SJCRH30 (cell line): ENCODE results near the gene SH3D19. TPM values are rescaled to one million over a fixed set of nuclear protein-coding genes. Genes with fewer than 3 reads are reported as not detected.

Experiments
- DNase-seq, 2 experiments: peaks; one replicate each; pipeline ENCODE4 v3.0.0-alpha.2; 2015 to 2020
- H3K27ac ChIP-seq: fragments of 250-450 bp; sonication (Bioruptor Pico); 2 replicates; pipeline ENCODE4 v1.5.1; 2020; ENCODE audit warnings: mild to moderate bottlenecking, moderate library complexity
- H3K27me3 ChIP-seq: fragments of 250-450 bp; sonication (Bioruptor Pico); 2 replicates; pipeline ENCODE4 v1.5.1; 2020; ENCODE audit warnings: mild to moderate bottlenecking, moderate library complexity
- H3K36me3 ChIP-seq: fragments of 250-450 bp; sonication (Bioruptor Pico); 2 replicates; pipeline ENCODE4 v1.5.1; 2020; ENCODE audit warnings: mild to moderate bottlenecking, moderate library complexity
- H3K4me1 ChIP-seq: fragments of 250-450 bp; sonication (Bioruptor Pico); 2 replicates; pipeline ENCODE4 v1.5.1; 2020; ENCODE audit warnings: mild to moderate bottlenecking, moderate library complexity
- H3K4me3 ChIP-seq: fragments of 250-450 bp; sonication (Bioruptor Pico); 2 replicates; pipeline ENCODE4 v1.5.1; 2020; ENCODE audit warnings: mild to moderate bottlenecking, moderate library complexity
- H3K9me3 ChIP-seq: fragments of 250-450 bp; sonication (Bioruptor Pico); replicated peaks from 2 replicates; pipeline ENCODE4 v1.5.1; 2020; ENCODE audit warnings: mild to moderate bottlenecking, moderate library complexity
- total RNA-seq: library from RNA; depleted of rRNA; stranded (reverse); fragments of >200 nt; shearing (Covaris generic); gene quantifications from 2 replicates; pipeline ENCODE4 v1.2.3, GENCODE V29; 2014

Gene SH3D19
- total RNA-seq, 1 experiment from 2014 or later: 4.7 TPM

- peak; percentile 38 to 74 for DNase-seq
- Histone ChIP-seq H3K36me3 (no peaks in the 10 kb centered on the region; the same call in 1 of the 2 replicates), H3K4me1 (peaks cover 5% of the 10 kb centered on the region; the same call in 1 of the 2 replicates), H3K9me3 (no peaks in the 10 kb centered on the region), H3K4me3 (no peak overlapping the region), H3K27me3 (no peaks in the 10 kb centered on the region), H3K27ac (no peak overlapping the region)
These were observed 207.9 kb downstream of the SH3D19 start for GRCh38 chr4:151117371-151117962.

DNA sequence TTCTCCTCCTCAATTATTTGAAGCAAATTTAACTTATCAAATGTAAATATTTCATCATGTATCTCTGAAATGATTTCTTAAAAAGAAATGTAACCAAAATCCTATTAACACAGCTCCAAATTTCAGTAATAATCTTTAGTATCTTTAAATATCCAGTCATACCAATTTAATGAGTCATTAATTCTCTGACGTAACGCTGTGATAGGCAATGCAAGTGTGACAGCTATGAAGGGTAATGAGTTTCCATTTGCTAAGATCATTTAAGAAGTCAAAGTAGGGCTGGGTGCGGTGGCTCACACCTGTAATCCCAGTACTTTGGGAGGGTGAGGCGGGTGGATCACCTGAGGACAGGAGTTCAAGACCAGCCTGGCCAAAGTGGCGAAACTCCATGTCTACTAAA is 210.4 kb downstream of the SH3D19 start:
- H3K4me1 ChIP-seq: peaks cover 5% of the 10 kb centered on the region; the same call in 1 of the 2 replicates
- no peak overlapping the region for H3K27ac ChIP-seq
- H3K9me3 ChIP-seq: no peaks in the 10 kb centered on the region
- H3K36me3 ChIP-seq: peaks cover 4% of the 10 kb centered on the region
- DNase-seq: no peak
- H3K27me3 ChIP-seq: no peaks in the 10 kb centered on the region
- H3K4me3 ChIP-seq: no peak overlapping the region

DNA sequence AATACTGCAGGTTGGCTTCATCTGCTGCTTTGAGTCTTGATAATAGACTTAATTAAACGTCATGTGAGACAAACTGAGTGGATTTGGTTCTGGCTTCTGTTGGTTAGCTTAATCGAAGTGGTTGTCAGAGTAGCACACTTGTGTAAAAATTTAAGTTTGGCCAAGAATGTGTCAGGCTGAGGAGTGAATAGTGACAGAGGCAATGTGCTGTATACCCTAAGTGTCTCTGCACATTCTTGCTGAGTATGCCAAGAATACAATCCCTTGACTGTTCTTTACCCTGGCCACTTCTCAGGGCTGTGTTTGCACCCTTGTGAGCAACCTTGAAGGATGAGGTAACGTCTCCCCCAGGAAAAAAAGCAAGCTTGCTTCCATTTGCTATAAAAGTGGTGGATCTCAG is 211.1 kb downstream of the SH3D19 start:
- H3K36me3 ChIP-seq: peaks cover 5% of the 10 kb centered on the region
- no peaks in the 10 kb centered on the region for H3K9me3 ChIP-seq
- no peak overlapping the region for H3K4me3 ChIP-seq
- no peaks in the 10 kb centered on the region for H3K27me3 ChIP-seq
- DNase-seq: no peak
- peaks cover 5% of the 10 kb centered on the region; the same call in 1 of the 2 replicates for H3K4me1 ChIP-seq
- no peak overlapping the region for H3K27ac ChIP-seq

DNA sequence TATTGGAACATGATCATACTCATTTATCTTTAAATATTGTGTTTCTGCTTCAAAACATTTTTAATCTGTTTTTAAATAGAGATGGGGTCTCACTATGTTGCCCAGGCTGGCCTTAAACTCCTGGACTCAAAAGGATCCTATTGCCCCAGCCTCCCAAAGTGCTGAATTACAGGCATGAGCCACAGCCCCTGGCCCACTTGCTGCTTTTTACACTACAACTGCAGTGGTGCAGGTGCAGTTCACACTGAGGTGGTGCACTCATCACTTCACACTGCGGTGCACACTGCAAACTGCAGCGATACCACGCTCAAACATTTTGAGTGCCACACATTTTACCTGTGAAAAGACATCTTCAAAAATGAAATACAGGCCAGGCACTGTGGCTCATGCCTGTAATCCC is 215.2 kb downstream of the SH3D19 start:
- H3K9me3 ChIP-seq: no peaks in the 10 kb centered on the region
- peaks cover 5% of the 10 kb centered on the region; the same call in 1 of the 2 replicates for H3K4me1 ChIP-seq
- H3K36me3 ChIP-seq: peaks cover 31% of the 10 kb centered on the region
- H3K27me3 ChIP-seq: no peaks in the 10 kb centered on the region
- no peak overlapping the region for H3K27ac ChIP-seq
- no peak for DNase-seq
- H3K4me3 ChIP-seq: no peak overlapping the region

DNA sequence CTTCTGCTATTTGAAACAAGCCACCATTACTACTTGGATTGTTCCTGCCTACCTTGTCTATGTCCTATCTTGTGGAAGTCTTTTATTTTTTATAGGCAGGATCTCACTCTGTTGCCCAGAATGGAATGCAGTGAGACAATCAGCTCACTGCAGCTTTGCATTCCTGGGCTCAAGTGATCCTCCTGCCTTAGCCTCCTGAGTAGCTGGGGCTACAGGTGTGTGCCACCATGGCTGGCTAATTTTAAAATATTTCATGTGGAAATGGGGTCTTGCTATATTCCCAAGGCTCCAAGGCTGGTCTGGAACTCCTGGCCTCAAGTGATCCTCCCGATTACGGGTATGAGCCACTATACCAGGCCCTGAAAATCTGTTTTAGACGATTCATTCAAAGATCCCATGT is 218.3 kb downstream of the SH3D19 start:
- no peak for DNase-seq
- no peaks in the 10 kb centered on the region for H3K9me3 ChIP-seq
- peaks cover 59% of the 10 kb centered on the region for H3K36me3 ChIP-seq
- no peak overlapping the region for H3K27ac ChIP-seq
- no peaks in the 10 kb centered on the region for H3K4me1 ChIP-seq
- no peak overlapping the region for H3K4me3 ChIP-seq
- no peaks in the 10 kb centered on the region for H3K27me3 ChIP-seq

DNA sequence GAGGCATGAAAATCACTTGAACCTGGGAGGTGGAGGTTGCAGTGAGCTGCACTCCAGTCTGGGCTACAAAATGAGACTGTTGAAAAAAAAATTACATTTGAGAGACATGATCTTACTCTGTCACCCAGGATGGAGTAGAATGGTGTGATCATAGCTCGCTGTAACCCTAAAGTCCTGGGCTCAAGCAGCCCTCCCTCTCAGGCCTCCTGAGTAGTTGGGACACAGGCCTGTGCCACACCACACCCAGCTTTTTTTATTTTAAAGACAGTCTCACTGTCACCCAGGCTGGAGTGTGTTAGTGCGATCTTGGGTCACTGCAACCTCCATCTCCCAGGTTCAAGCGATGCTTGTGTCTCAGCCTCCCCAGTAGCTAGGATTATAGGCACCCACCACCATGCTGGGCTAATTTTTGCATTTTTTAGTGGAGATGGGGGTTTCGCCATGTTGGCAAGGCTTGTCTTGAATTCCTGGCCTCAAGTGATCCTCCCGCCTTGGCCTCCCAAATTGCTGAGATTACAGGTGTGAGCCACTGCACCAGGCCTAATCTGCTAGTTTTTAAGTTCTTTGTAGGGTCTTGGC is 219.9 kb downstream of the SH3D19 start:
- no peak for DNase-seq
- Histone ChIP-seq H3K4me3 (no peak overlapping the region), H3K27ac (no peak overlapping the region), H3K27me3 (no peaks in the 10 kb centered on the region), H3K36me3 (peaks cover 74% of the 10 kb centered on the region), H3K4me1 (peaks cover 4% of the 10 kb centered on the region; the same call in 1 of the 2 replicates), H3K9me3 (no peaks in the 10 kb centered on the region)

GRCh38 chr4:151104621-151105020 is 220.8 kb downstream of the SH3D19 start:
- Histone ChIP-seq H3K4me3 (no peak overlapping the region), H3K36me3 (peaks cover 77% of the 10 kb centered on the region), H3K27me3 (no peaks in the 10 kb centered on the region), H3K4me1 (peaks cover 4% of the 10 kb centered on the region; the same call in 1 of the 2 replicates), H3K9me3 (no peaks in the 10 kb centered on the region), H3K27ac (no peak overlapping the region)
- DNase-seq: no peak

DNA sequence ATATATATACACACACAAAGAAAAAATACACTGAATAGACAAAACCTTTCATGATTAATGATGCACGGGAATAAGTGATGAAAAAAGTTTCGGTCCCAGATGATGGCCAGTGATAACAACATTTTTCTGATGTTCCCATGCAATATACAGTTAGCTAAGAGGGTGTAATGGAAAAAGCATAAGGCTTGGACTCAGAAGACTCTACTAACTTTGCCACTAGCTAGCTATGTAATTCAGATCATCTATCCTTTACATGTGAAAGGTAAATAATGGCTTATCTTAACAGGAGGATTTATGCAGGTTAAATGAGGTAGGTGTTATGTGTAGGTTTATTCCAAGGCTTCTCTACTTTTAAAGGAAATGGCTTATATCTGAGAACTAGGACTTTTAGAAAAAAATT is 221.6 kb downstream of the SH3D19 start:
- peaks cover 4% of the 10 kb centered on the region; the same call in 1 of the 2 replicates for H3K4me1 ChIP-seq
- DNase-seq: no peak
- no peaks in the 10 kb centered on the region for H3K27me3 ChIP-seq
- H3K27ac ChIP-seq: no peak overlapping the region
- H3K36me3 ChIP-seq: peaks cover 77% of the 10 kb centered on the region
- no peak overlapping the region for H3K4me3 ChIP-seq
- H3K9me3 ChIP-seq: no peaks in the 10 kb centered on the region

GRCh38 chr4:151100531-151100930 is 224.9 kb downstream of the SH3D19 start:
- no peak for DNase-seq
- peak overlapping the region; percentile 89 for H3K27ac ChIP-seq
- peaks cover 54% of the 10 kb centered on the region for H3K36me3 ChIP-seq

GRCh38 chr4:151099976-151100417 is 225.4 kb downstream of the SH3D19 start:
- Histone ChIP-seq H3K27ac (peak overlapping the region; percentile 89), H3K36me3 (peaks cover 50% of the 10 kb centered on the region), H3K4me1 (peaks cover 4% of the 10 kb centered on the region; the same call in 1 of the 2 replicates), H3K27me3 (no peaks in the 10 kb centered on the region), H3K9me3 (no peaks in the 10 kb centered on the region), H3K4me3 (peak overlapping the region; percentile 83)
- no peak for DNase-seq

More at GRCh38 chr4:151100531-151100930, 224.9 kb downstream of the SH3D19 start:
- Histone ChIP-seq H3K4me1 (peaks cover 4% of the 10 kb centered on the region; the same call in 1 of the 2 replicates), H3K4me3 (peak overlapping the region; percentile 83), H3K9me3 (no peaks in the 10 kb centered on the region), H3K27me3 (no peaks in the 10 kb centered on the region)

- Histone ChIP-seq H3K27ac (peak within 1 kb of the TSS; percentile 89), H3K4me1 (peaks cover 4% of the 10 kb centered on the region; the same call in 1 of the 2 replicates), H3K9me3 (no peaks in the 10 kb centered on the region), H3K27me3 (no peaks in the 10 kb centered on the region), H3K4me3 (peak within 1 kb of the TSS; percentile 83), H3K36me3 (peaks cover 46% of the 10 kb centered on the region)
- peak; percentile 91 to 94 for DNase-seq
These were observed 226.0 kb downstream of the SH3D19 start, which contains the start of gene RPS3A for GRCh38 chr4:151099229-151099975. TSS of gene RPS3A (plus strand) at chr4:151099628. CDS start at chr4:151099653, 25 bp downstream.

GRCh38 chr4:151098979-151099228 is 226.5 kb downstream of the SH3D19 start:
- peaks cover 4% of the 10 kb centered on the region; the same call in 1 of the 2 replicates for H3K4me1 ChIP-seq
- H3K27me3 ChIP-seq: no peaks in the 10 kb centered on the region
- H3K36me3 ChIP-seq: peaks cover 42% of the 10 kb centered on the region
- DNase-seq: no peak
- peak overlapping the region; percentile 89 for H3K27ac ChIP-seq
- peak overlapping the region; percentile 83 for H3K4me3 ChIP-seq
- H3K9me3 ChIP-seq: no peaks in the 10 kb centered on the region

- DNase-seq: no peak
- peaks cover 4% of the 10 kb centered on the region; the same call in 1 of the 2 replicates for H3K4me1 ChIP-seq
- no peaks in the 10 kb centered on the region for H3K27me3 ChIP-seq
- no peak overlapping the region for H3K27ac ChIP-seq
- H3K4me3 ChIP-seq: no peak overlapping the region
- H3K36me3 ChIP-seq: peaks cover 31% of the 10 kb centered on the region
- no peaks in the 10 kb centered on the region for H3K9me3 ChIP-seq
These were observed 227.6 kb downstream of the SH3D19 start for GRCh38 chr4:151097759-151098158.

GRCh38 chr4:151095142-151095541 is 230.3 kb downstream of the SH3D19 start:
- no peak for DNase-seq
- Histone ChIP-seq H3K27me3 (no peaks in the 10 kb centered on the region), H3K27ac (no peak overlapping the region), H3K36me3 (peaks cover 4% of the 10 kb centered on the region), H3K4me3 (no peak overlapping the region), H3K4me1 (no peaks in the 10 kb centered on the region), H3K9me3 (no peaks in the 10 kb centered on the region)

- DNase-seq: no peak
- H3K4me3 ChIP-seq: no peak overlapping the region
- H3K27me3 ChIP-seq: no peaks in the 10 kb centered on the region
- no peaks in the 10 kb centered on the region for H3K9me3 ChIP-seq
- H3K36me3 ChIP-seq: no peaks in the 10 kb centered on the region
- H3K4me1 ChIP-seq: no peaks in the 10 kb centered on the region
- H3K27ac ChIP-seq: no peak overlapping the region
These were observed 231.1 kb downstream of the SH3D19 start for GRCh38 chr4:151094290-151094751.
